Mesenchymal stem cell (in vitro differentiated cells and primary cell): ENCODE results near the gene EPC2. TPM values are rescaled to one million over a fixed set of nuclear protein-coding genes. Genes with fewer than 3 reads are reported as not detected.

ENCODE experiments used
- DNase-seq: peaks from one replicate; pipeline ENCODE4 v3.0.0-alpha.2; 2013
- H2AFZ ChIP-seq: one replicate; pipeline ENCODE4 v1.6.1; 2013; ENCODE audit warnings: low read depth, mild to moderate bottlenecking, control low read depth, inconsistent platforms, low read length, moderate library complexity
- H2AK5ac ChIP-seq: 2 replicates; pipeline ENCODE4 v1.6.1; 2013; ENCODE audit warnings: low read length, moderate library complexity, mild to moderate bottlenecking, inconsistent platforms; ENCODE audit not compliant: severe bottlenecking
- H2BK120ac ChIP-seq: one replicate; pipeline ENCODE4 v1.6.1; 2013; ENCODE audit warnings: low read depth, mild to moderate bottlenecking, inconsistent platforms, low read length, moderate library complexity
- H2BK12ac ChIP-seq, 2 experiments: one replicate each; pipeline ENCODE4 v1.6.1; 2013; ENCODE audit warnings: inconsistent platforms in 2 of 2, low read length in 2 of 2, mild to moderate bottlenecking in 2 of 2, moderate library complexity in 2 of 2, control low read depth in 1 of 2
- H2BK15ac ChIP-seq: one replicate; pipeline ENCODE4 v1.6.1; 2013; ENCODE audit warnings: mild to moderate bottlenecking, low read depth, inconsistent platforms; ENCODE audit not compliant: poor library complexity, severe bottlenecking
- H2BK5ac ChIP-seq: 2 replicates; pipeline ENCODE4 v1.6.1; 2013; ENCODE audit warnings: low read depth, mild to moderate bottlenecking, low read length, control low read depth, inconsistent platforms; ENCODE audit not compliant: poor library complexity, severe bottlenecking
- H3K14ac ChIP-seq, 2 experiments: one replicate each; pipeline ENCODE4 v1.6.1; 2013; ENCODE audit warnings: inconsistent platforms in 2 of 2, low read length in 2 of 2, control low read depth in 1 of 2, mild to moderate bottlenecking in 1 of 2, moderate library complexity in 1 of 2
- H3K18ac ChIP-seq, 2 experiments: one replicate each; pipeline ENCODE4 v1.6.1; 2013; ENCODE audit warnings: inconsistent platforms in 2 of 2, low read length in 2 of 2, control low read depth in 1 of 2, low read depth in 1 of 2, mild to moderate bottlenecking in 1 of 2
- H3K23ac ChIP-seq, 2 experiments: one replicate each; pipeline ENCODE4 v1.6.1; 2013; ENCODE audit warnings: inconsistent platforms in 2 of 2, low read length in 2 of 2, mild to moderate bottlenecking in 2 of 2, moderate library complexity in 2 of 2, control low read depth in 1 of 2
- H3K27ac ChIP-seq: 2 replicates; pipeline ENCODE4 v1.5.1; 2013; ENCODE audit warnings: mild to moderate bottlenecking, moderate library complexity, low read length, control low read depth, inconsistent platforms; ENCODE audit not compliant: poor library complexity, severe bottlenecking
- H3K27me3 ChIP-seq, 2 experiments: 2 replicates each; pipeline versions ENCODE4 v1.6.1 to v1.7.0; 2013; ENCODE audit warnings: low read length in 2 of 2, mild to moderate bottlenecking in 2 of 2, moderate library complexity in 2 of 2, control low read depth in 1 of 2, inconsistent platforms in 1 of 2; ENCODE audit not compliant: control insufficient read depth in 1 of 2, insufficient read depth in 1 of 2
- H3K36me3 ChIP-seq, 2 experiments: 2 replicates each; pipeline versions ENCODE4 v1.6.1 to v1.7.0; 2013; ENCODE audit warnings: low read length in 2 of 2, control low read depth in 1 of 2, inconsistent platforms in 1 of 2, low read depth in 1 of 2, mild to moderate bottlenecking in 1 of 2; ENCODE audit not compliant: insufficient read depth in 2 of 2, control insufficient read depth in 1 of 2
- H3K4ac ChIP-seq, 2 experiments: one replicate each; pipeline ENCODE4 v1.6.1; 2013; ENCODE audit warnings: inconsistent platforms in 2 of 2, low read length in 2 of 2, mild to moderate bottlenecking in 2 of 2, moderate library complexity in 2 of 2, control low read depth in 1 of 2, low read depth in 1 of 2
- H3K4me1 ChIP-seq: 2 replicates; pipeline ENCODE4 v1.6.1; 2013; ENCODE audit warnings: low read depth, low read length, control low read depth; ENCODE audit not compliant: control insufficient read depth, insufficient read depth
- H3K4me2 ChIP-seq: 2 replicates; pipeline ENCODE4 v1.6.1; 2013; ENCODE audit warnings: low read length, mild to moderate bottlenecking, inconsistent platforms; ENCODE audit not compliant: poor library complexity, severe bottlenecking
- H3K4me3 ChIP-seq, 2 experiments: 2 replicates each; pipeline versions ENCODE4 v1.5.1 to v1.7.0; 2013; ENCODE audit warnings: low read length in 2 of 2, mild to moderate bottlenecking in 2 of 2, control low read depth in 1 of 2, low read depth in 1 of 2; ENCODE audit not compliant: insufficient read depth in 1 of 2
- H3K79me1 ChIP-seq: replicated peaks from 2 replicates; pipeline ENCODE4 v1.6.1; 2013; ENCODE audit warnings: mild to moderate bottlenecking, control low read depth, low read length, inconsistent platforms; ENCODE audit not compliant: poor library complexity, severe bottlenecking
- H3K9ac ChIP-seq: 2 replicates; pipeline ENCODE4 v1.7.0; 2013; ENCODE audit warnings: mild to moderate bottlenecking, low read length, moderate library complexity
- H3K9me3 ChIP-seq: 2 replicates; pipeline ENCODE4 v1.7.0; 2013; ENCODE audit warnings: mild to moderate bottlenecking, low read length; ENCODE audit not compliant: control insufficient read depth
- H4K8ac ChIP-seq: one replicate; pipeline ENCODE4 v1.6.1; 2013; ENCODE audit warnings: inconsistent platforms, mild to moderate bottlenecking, low read length, moderate library complexity
- H4K91ac ChIP-seq: one replicate; pipeline ENCODE4 v1.6.1; 2013; ENCODE audit warnings: mild to moderate bottlenecking, low read length, inconsistent platforms
- WGBS: methylation state at CpG from one replicate; pipeline ENCODE4 v1.1.7; 2013; ENCODE audit warnings: mixed read lengths; 5-methylcytosine and 5-hydroxymethylcytosine counted together
- polyA plus RNA-seq, 2 experiments: library from polyadenylated mRNA; stranded (reverse); fragments of 200-250 nt; gene quantifications; one replicate each; pipeline ENCODE4 v1.2.3, GENCODE V29; 2013

EPC2 gene, protein sequence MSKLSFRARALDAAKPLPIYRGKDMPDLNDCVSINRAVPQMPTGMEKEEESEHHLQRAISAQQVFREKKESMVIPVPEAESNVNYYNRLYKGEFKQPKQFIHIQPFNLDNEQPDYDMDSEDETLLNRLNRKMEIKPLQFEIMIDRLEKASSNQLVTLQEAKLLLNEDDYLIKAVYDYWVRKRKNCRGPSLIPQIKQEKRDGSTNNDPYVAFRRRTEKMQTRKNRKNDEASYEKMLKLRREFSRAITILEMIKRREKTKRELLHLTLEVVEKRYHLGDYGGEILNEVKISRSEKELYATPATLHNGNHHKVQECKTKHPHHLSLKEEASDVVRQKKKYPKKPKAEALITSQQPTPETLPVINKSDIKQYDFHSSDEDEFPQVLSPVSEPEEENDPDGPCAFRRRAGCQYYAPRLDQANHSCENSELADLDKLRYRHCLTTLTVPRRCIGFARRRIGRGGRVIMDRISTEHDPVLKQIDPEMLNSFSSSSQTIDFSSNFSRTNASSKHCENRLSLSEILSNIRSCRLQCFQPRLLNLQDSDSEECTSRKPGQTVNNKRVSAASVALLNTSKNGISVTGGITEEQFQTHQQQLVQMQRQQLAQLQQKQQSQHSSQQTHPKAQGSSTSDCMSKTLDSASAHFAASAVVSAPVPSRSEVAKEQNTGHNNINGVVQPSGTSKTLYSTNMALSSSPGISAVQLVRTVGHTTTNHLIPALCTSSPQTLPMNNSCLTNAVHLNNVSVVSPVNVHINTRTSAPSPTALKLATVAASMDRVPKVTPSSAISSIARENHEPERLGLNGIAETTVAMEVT
- polyA plus RNA-seq (2013, experiment 1 of 2): 16.0 TPM
- polyA plus RNA-seq (2013, experiment 2 of 2): 15.8 TPM

DNA sequence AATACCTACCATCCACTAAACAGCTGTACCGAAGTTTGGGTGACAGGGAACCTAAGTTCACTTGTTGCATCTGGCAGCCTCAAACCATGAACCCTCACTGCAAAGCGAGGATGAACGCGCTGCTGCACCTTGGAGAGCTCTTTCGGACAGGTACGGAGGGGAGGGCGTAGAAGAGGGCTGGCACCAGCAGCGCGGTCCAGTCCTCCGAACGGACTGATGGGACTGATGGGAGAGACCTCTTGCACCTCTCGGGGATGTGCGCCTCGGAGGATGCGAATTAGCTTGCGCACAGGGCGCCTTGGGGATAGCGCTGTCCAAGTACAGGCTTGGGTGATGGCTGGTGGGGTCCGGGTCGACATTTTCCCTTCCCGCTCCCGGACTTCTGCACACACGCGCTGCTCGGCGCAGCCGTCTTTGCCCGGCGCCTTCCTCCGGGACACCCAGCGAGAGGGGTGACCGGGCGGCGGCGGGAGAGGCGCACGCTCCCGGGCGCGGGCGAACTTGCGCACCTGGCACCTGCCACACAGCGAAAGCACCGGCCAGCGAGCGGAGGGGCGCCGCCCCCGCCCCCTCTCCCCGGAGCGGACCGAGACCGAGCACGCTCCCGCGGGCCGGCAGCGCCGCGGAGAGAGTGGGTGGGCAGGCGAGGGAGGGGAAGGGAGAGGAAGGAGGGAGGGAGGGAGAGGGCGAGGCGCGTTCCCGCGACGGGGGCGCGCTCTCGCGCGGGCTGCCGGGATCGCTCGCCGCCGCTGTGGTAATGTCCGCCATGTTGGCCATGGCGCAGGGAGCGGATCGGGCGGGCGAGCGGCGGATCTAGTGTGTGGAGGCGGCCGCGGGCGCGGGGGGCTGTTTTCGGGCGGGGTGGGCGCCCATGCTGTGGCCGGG is at the start of gene EPC2:
Gene EPC2, plus strand, starts transcription at position 754 of the 885 bp plus-strand sequence. CDS start 267 bp downstream, outside the sequence.
- Histone ChIP-seq H3K4me2 (peak within 1 kb of the TSS; percentile 82), H3K4ac (peak within 1 kb of the TSS; percentile 87 to 93), H2BK12ac (peak within 1 kb of the TSS; percentile 74 to 99), H3K27ac (peak within 1 kb of the TSS; percentile 99), H3K23ac (peak within 1 kb of the TSS; percentile 91 to 93), H3K36me3 (no peaks in the 10 kb centered on the region), H2AK5ac (no peak within 1 kb of the TSS), H3K9me3 (no peaks in the 10 kb centered on the region), H3K27me3 (peaks cover 0 to 18% of the 10 kb centered on the region in 2 experiments), H2BK120ac (peak within 1 kb of the TSS; percentile 99), H4K91ac (peak within 1 kb of the TSS; percentile 100), H2BK5ac (peak within 1 kb of the TSS; percentile 66), H4K8ac (peak within 1 kb of the TSS; percentile 100), H3K4me1 (peaks cover 6% of the 10 kb centered on the region), H3K18ac (peak within 1 kb of the TSS; percentile 99 to 100), H3K9ac (peak within 1 kb of the TSS; percentile 99), H2AFZ (peak within 1 kb of the TSS; percentile 72), H3K79me1 (no peaks in the 10 kb centered on the region), H2BK15ac (peak within 1 kb of the TSS; percentile 94), H3K14ac (peak within 1 kb of the TSS; percentile 74 to 92), H3K4me3 (peak within 1 kb of the TSS; percentile 97 to 98)
- DNase-seq: peak; percentile 85
- WGBS: under 1% methylated on average over 37 of the region's 94 CpGs

DNA sequence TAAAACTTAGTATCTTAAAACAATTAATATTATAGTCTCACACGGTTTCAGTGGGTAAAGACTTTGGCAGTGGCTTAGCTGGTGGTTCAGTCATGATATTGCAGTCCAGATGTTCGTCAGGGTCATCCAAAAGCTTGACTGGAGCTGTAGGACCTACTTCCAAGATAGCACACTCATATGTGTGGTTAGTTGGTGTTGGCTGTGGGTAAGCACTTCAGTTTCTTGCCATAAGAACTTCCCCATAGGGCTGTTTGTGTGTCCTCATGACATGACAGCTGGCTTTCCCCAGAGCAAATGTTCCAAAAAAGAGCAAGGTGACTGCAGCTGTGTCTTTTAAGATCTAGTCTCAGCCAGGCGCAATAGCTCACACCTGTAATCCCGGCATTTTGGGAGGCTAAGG is 48.5 kb upstream of the EPC2 start:
- Histone ChIP-seq H2BK120ac (no peak overlapping the region), H3K4me3 (no peak overlapping the region), H3K14ac (no peak overlapping the region), H3K23ac (no peak overlapping the region), H3K27me3 (peaks cover 6 to 8% of the 10 kb centered on the region in 2 experiments), H3K9ac (no peak overlapping the region), H4K91ac (no peak overlapping the region), H2BK15ac (no peak overlapping the region), H3K4ac (no peak overlapping the region), H2AFZ (no peak overlapping the region), H3K79me1 (no peaks in the 10 kb centered on the region), H3K36me3 (no peaks in the 10 kb centered on the region), H2BK12ac (no peak overlapping the region), H2AK5ac (no peak overlapping the region), H3K4me2 (no peak overlapping the region), H3K27ac (no peak overlapping the region), H2BK5ac (no peak overlapping the region), H3K18ac (no peak overlapping the region), H3K4me1 (no peaks in the 10 kb centered on the region), H3K9me3 (peaks cover 10% of the 10 kb centered on the region), H4K8ac (no peak overlapping the region)
- DNase-seq: no peak
- 87% methylated on average over 4 of the region's 4 CpGs for WGBS

DNA sequence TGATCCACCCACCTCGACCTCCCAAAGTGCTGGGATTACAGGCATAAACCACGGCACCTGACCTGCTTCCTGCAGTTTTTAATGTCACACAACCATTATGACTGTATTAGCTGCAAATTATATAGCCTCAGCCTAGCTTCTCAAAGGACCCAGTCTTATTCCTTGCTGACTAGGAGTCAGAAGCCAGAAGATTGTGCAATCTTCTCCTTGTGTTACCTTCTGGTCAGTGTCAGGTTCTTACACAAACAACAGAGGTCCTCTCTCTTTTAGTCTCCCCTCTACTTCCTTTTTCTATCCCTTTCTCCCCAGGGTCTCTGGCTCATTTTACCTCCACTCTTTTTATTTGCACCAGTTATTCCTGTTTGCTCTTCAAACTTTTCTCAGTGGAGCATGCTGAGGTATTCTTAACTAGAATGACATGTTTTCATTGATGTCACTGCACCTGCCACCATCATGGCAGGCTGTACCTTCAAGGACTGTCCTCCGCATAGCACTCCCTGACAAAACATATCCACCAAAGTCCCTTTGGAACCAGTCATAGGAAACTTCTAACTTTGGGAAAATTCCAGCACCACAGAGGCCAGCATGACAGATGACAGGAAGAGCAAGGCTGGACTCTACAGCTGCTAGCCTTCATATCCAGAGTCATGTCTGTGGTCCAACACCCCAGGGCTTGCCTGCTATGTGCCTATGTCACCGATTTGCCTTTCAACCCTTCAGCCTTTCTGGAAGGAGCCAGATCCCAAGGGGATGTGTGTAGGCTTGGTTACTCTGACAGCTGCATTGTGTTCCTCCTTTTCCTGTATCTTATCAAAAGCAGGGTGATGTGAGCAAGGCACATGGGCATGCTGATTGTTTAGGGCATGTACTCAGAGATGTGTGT is 45.2 kb upstream of the EPC2 start:
- H3K4me3 ChIP-seq: no peak overlapping the region
- H3K4ac ChIP-seq: no peak overlapping the region
- H2BK120ac ChIP-seq: no peak overlapping the region
- no peak overlapping the region for H2BK12ac ChIP-seq
- H3K14ac ChIP-seq: no peak overlapping the region
- H2BK15ac ChIP-seq: no peak overlapping the region
- no peak for DNase-seq
- H3K36me3 ChIP-seq: no peaks in the 10 kb centered on the region
- no peaks in the 10 kb centered on the region for H3K4me1 ChIP-seq
- H3K9ac ChIP-seq: no peak overlapping the region
- WGBS: 79% methylated on average over 4 of the region's 4 CpGs
- no peak overlapping the region for H2BK5ac ChIP-seq
- no peak overlapping the region for H4K91ac ChIP-seq
- H3K27ac ChIP-seq: no peak overlapping the region
- peaks cover 20% of the 10 kb centered on the region for H3K9me3 ChIP-seq
- no peak overlapping the region for H3K18ac ChIP-seq
- peaks cover 6 to 8% of the 10 kb centered on the region in 2 experiments for H3K27me3 ChIP-seq
- no peak overlapping the region for H3K4me2 ChIP-seq
- no peak overlapping the region for H2AK5ac ChIP-seq
- H4K8ac ChIP-seq: no peak overlapping the region
- H3K23ac ChIP-seq: no peak overlapping the region
- no peak overlapping the region for H2AFZ ChIP-seq
- no peaks in the 10 kb centered on the region for H3K79me1 ChIP-seq
